ENCODE measurements around the gene RUSC1.

DNA sequence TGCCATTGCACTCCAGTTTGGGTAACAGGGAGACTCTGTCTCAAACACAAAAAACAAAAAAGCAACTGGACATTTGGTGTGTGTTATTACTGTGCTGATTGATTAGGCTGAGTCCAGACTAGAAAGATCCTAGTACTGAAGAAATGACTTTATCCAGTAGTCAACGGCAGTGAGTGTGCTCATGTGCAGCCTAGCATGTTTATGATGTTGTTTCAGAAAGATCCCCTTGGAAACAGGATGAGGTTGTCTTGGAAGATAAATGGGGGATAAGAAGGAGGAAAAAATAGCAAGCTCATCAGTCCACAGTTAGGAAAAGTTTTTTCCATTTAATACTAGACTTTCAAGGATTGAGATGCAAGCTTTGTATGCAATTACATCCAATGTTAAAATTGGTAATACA, 14.3 kb downstream of the RUSC1 start:
- TF ChIP-seq YY1 (IDR thresholded peaks at IDR 0.05; ENCODE audit: extremely low read depth, insufficient replicate concordance, low read depth, low read length) (no peak), SP1 (IDR thresholded peaks at IDR 0.05; ENCODE audit: low read depth) (no peak), POLR2A (IDR thresholded peaks at IDR 0.05; ENCODE audit: borderline replicate concordance, extremely low read depth, insufficient read depth, insufficient read length) (no peak), CTCF (IDR thresholded peaks at IDR 0.05 in 2 of 3, conservative IDR thresholded peaks at IDR 0.05 in 1 of 3; ENCODE audit: borderline replicate concordance in 1 of 3, insufficient read depth in 1 of 3, low read depth in 2 of 3, low read length in 2 of 3) (no peak), ELF1 (IDR thresholded peaks at IDR 0.05; ENCODE audit: borderline replicate concordance, low read depth) (no peak), ZNF274 (IDR thresholded peaks at IDR 0.05; ENCODE audit: low read depth, low read length) (no peak)

Data from HCT116 (cell line).